DMS79 treated with DMSO at 0.1 percent for 48 hours (cell line): ENCODE measurements around the gene TEX11.
A peak's percentile ranks its signal among the peaks of the same experiment; 100 is the strongest.
"Not testable (repeated sequence)": the region's sequence is repeated elsewhere in the genome, so short reads cannot be mapped to it uniquely, and the experiment has no call there.

Experiments used
- DNase-seq: peaks from one replicate; lab custom pipeline; 2025; lab: John Stamatoyannopoulos, UW

Gene TEX11

DNA sequence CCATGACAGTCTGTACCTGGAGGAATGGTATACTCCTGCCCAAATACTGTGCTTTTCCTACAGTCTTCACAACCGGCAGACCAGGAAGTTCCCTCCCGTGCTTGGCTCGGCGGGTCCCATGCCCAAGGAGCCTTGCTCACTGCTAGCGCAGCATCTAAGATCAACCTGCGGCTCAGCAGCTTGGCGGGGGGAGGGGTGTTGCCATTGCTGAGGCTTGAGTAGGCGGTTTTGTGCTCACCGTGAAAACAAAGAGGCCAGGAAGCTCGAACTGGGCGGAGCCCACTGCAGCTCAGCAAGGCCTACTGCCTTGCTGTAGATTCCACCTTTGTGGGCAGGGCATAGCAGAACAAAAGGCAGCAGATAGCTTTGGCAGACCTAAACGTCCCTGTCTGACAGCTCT, 152.7 kb downstream of the TEX11 start:
- no peak for DNase-seq

DNA sequence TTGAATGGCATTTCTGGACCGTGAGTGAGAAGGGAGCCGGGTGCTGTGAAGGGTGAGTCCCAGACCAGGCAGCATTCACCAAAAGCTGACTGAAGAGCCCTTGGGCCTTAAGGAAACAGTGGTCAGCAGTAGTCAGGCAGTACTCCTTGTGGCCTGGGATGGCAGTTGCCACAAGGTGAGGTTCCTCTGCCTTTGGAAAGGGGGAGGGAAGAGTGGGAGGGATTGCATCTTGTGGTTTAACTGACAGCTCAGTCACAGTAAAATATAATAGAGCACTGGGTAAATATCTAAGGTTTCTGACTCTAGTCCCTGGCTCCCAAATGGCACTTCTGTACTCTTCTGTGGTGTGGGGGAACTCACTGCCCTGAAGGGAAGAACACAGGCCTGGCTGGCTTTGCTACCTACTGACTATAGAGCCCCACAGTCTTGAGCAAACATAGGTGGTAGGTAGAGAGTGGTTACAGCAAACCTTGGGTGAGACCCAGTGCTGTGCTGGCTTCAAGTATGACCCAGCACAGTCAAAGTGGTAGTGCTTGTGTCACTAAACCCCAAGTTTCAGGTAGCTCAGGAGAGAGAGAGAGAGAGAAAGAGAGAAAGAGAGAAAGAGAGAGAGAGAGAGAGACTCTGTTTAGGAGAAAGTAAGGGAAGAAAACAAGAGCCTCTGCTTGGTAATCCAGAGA, 154.2 kb downstream of the TEX11 start:
- no peak for DNase-seq

DNA sequence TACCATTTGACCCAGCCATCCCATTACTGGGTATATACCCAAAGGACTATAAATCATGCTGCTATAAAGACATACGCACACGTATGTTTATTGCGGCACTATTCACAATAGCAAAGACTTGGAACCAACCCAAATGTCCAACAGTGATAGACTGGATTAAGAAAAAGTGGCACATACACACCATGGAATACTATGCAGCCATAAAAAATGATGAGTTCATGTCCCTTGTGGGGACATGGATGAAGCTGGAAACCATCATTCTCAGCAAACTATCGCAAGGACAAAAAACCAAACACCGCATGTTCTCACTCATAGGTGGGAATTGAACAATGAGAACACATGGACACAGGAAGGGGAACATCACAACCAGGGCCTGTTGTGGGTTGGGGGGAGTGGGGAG, 174.7 kb downstream of the TEX11 start:
- not testable (repeated sequence) for DNase-seq

DNA sequence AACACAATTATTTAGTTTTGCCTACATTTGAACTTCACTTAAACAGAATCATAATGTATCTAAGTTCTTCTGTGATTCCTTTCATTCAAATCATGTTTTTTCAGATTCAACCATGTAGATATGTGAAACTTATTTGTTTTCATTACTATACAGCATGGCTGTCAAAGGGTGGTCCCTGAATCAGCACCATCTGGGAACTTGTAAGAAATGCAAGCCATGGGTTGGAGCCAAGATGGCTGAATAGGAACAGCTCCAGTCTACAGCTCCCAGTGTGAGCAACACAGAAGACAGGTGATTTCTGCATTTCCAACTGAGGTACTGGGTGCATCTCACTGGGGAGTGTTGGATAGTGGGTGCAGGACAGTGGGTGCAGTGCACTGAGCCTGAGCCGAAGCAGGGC, 180.6 kb downstream of the TEX11 start:
- not testable (repeated sequence) for DNase-seq

DNA sequence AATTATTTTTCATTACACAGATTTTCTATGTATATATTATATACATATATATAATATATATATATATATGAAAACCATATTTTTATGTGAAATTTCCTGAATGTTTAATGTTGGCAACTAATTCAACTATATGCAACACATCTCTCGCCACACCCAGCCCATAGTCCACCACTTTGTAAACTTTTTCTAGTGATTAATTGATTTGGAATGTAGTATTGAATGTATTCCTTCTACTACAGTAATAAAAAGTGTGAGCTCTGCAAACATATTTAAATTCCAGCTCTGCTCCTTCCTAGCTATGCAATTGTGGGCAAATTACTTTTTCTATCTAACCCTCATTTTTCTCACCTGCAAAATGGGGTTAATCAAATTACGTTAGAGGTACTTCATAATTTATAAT, 187.8 kb downstream of the TEX11 start:
- no peak for DNase-seq

DNA sequence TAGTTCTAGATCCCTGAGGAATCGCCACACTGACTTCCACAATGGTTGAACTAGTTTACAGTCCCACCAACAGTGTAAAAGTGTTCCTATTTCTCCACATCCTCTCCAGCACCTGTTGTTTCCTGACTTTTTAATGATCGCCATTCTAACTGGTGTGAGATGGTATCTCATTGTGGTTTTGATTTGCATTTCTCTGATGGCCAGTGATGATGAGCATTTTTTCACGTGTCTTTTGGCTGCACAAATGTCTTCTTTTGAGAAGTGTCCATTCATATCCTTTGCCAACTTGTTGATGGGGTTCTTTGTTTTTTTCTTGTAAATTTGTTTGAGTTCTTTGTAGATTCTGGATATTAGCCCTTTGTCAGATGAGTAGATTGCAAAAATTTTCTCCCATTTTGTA, 197.2 kb downstream of the TEX11 start:
- DNase-seq = not testable (repeated sequence)

DNA sequence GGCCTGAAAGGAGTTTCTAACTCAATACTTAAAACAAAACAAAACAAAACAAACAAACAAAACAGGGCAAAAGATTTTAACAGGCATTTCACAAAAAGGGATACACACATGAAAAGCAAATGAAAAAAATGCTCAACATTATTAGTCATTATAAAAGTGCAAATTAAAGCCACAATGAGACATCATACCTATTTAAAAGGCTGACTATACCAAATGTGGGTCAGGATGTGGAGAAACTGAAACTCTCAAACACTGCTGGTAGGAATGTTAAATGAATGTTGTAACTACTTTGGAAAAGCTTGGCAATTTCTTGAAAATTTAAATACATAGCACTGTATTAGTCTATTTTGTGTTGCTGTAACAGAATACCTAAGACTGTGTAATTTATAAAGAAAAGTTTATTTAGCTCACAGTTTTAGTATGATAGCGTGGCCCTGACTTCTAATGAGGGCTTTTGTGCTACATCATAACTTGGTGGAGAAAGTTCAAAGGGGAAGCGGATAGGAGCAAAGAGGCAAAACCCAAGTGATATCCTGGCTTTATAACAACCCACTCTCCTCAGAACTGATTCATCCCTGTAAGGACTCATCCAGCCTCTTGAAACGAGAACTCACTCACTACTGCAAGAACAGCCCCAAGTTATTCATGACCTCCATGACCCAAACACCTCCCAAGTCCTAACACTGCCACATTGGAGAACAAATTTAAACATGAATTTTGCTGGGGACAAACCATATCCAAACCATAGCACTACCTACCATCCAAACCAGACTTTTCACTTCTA, 214.0 kb downstream of the TEX11 start:
- no peak for DNase-seq

DNA sequence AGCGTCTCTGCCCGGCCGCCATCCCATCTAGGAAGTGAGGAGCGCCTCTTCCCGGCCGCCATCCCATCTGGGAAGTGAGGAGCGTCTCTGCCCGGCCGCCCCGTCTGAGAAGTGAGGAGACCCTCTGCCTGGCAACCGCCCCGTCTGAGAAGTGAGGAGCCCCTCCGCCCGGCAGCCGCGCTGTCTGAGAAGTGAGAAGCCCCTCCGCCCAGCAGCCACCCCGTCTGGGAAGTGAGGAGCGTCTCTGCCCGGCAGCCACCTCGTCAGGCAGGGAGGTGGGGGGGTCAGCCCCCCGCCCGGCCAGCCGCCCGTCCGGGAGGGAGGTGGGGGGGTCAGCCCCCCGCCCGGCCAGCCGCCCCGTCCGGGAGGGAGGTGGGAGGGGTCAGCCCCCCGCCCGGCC, 229.1 kb downstream of the TEX11 start:
- DNase-seq = not testable (repeated sequence)

DNA sequence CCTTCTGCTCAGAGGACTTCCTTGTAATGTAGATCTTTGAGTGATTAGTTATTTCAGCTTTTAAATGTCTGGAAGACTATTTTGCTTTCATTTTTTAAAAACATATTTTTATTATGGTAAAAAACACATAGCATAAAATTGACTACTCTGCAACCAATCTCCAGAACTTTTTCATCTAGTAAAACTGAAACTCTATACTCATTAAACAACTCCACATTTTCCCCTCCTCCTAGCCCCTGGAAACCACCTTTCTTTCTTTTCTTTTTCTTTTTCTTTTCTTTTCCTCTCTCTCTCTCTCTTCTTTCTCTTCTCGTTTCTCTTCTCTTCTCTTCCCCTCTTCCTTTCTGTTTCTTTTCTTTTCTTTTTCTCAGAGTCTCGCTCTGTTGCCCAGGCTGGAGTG, 233.2 kb downstream of the TEX11 start:
- no peak for DNase-seq

DNA sequence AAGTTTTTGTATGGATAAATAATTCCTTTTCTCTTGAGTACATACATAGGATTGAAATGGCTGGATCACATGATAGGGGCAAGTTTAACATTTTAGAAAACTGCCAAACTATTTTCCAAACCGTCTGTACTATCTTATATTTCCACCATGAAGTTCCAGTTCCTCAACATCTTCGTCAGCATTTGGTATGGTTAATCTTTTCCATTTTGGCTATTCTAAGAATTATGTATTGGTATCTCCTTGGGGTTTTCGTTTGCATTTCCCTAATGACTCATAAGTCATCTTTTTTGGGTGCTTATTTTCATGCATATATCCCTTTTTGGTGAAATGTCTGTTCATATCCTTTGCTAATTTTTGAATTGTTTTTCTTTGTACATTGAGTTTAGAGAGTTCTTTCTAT, 236.2 kb downstream of the TEX11 start:
- DNase-seq = no peak

DNA sequence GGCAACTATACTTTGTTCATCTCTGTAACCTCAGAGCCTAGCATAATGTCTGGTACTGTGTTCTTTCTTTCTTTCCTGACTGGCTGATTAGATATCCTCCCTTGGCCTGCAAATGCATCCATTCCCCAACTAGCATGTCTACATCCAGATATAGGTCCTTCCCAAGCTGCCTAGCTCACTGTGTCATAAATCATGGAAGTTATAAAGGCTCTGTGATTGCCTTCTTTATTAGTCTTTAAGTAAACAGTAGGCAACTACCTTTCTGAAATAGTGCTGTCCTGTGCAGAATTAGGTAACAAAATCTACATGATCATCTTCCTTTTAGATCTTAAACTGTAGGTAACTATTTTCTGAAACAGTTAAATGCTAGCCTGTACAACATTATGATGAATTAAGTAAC, 239.4 kb downstream of the TEX11 start:
- DNase-seq = no peak

DNA sequence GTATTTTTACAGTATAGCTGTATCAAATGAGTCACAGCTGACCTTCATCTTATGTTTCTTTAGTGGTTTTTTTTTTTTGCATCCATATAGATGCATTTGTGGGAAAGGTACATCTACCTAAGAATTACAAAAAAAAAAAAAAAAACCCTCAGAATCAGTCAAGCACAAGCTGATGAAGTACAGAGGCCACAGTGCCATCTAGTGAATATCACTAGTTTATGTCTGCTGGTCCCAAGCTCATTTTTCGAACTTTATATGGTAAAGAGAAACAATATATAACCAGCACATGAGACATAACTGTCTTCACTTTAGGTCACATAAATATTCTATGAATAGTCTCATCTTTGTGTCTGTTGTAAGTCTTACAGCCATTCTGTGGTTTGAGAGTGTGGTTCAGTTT, 243.8 kb downstream of the TEX11 start:
- peak; percentile 7 for DNase-seq

DNA sequence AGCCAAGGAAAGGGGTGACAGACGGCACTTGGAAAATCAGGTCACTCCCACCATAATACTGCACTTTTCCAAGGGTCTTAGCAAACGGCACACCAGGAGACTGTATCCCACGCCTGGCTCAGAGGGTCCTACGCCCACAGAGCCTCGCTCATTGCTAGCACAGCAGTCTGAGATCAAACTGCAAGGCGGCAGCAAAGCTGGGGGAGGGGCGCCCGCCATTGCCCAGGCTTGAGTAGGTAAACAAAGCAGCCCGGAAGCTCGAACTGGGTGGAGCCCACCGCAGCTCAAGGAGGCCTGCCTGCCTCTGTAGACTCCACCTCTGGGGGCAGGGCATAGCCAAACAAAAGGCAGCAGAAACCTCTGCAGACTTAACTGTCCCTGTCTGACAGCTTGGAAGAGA, 247.4 kb downstream of the TEX11 start:
- not testable (repeated sequence) for DNase-seq

DNA sequence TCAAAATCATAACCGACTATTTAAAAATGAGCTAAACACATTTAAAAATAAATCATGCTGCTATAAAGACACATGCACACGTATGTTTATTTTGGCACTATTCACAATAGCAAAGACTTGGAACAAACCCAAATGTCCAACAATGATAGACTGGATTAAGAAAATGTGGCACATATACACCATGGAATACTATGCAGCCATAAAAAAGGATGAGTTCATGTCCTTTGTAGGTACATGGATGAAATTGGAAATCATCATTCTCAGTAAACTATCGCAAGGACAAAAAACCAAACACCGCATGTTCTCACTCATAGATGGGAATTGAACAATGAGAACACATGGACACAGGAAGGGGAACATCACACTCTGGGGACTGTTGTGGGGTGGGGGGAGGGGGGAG, 251.0 kb downstream of the TEX11 start:
- DNase-seq = not testable (repeated sequence)

DNA sequence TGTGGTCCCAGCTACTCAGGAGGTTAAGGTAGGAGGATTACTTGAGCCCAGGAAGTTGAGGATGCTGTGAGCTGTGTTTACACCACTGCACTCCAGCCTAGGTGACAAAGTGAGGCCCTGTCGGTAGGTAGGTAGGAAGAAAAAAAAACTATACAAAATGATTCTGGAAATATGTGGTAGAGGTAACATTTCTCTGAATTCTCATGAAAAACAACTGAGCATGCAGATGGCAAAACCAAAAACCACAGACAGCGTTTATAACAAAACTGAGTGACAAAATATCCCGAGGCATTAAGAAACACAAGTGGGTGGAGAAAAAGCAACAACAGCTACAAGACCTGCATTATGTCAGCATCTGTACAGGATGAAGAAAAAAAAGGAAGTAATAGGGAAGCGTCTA, 252.2 kb downstream of the TEX11 start:
- DNase-seq = no peak

DNA sequence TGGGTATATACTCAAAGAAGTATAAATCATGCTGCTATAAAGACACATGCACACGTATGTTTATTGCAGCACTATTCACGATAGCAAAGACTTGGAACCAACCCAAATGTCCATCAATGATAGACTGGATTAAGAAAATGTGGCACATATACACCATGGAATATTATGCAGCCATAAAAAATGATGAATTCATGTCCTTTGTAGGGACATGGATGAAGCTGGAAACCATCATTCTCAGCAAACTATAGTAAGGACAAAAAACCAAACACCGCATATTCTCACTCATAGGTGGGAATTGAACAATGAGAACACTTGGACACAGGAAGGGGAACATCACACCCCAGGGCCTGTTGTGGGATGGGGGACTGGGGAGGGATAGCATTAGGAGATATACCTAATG, 260.6 kb downstream of the TEX11 start:
- DNase-seq = not testable (repeated sequence)

DNA sequence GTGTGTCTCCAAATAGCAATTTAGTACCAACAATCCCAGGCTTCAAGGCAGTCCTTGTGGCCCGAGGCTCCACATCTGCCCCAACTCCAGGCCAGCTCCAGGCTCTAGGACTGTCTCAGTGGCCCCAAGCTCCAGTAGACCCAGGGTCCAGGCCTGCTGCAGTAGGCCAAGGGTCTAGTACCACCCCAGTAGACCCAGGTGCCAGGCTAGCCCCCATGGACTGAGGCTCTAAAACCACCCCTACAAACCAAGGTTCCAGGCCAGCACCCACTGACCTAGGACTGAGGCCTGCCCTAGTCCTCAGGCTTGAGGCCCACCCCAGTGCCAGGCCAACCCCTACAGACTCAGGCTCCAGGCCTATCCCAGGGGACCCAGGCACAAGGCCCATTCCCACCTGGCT, 272.3 kb downstream of the TEX11 start:
- DNase-seq = no peak

DNA sequence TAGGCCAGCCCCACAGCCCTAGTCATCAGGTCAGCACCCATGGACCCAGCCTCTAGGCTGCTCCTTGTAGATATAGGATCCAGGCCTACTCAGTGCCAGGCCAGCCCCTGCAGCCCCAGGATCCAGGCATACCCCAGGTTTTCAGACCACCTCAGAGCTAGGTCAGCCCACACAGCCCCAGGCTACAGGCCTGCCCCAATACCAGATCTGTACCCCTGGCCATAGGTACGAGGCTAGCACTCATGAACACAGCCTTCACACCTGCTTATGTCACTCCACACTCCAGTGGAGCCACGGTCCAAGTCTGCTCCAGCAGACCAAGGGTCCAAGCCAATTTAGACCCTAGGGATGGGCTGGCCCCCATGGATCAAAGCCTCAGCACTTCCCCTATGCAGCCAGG, 272.8 kb downstream of the TEX11 start:
- no peak for DNase-seq

DNA sequence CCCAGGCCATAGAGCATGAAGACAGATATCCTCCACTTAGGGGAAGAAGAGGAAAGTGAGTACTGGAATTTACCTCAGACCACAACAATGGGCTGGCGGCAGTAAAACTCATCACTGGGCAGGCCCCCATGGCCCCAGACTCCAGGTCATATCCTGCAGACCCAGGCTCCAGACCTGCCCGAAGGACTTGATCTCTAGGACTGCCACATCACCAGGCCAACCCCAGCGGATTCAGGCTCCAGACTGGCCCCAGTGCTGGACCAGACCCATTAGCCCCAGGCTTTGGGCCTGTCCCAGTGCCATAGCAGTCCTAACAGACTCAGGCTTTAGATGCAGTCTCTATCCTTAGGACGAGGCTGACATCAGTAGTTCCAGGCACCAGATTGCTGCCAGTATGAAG, 273.3 kb downstream of the TEX11 start:
- no peak for DNase-seq

DNA sequence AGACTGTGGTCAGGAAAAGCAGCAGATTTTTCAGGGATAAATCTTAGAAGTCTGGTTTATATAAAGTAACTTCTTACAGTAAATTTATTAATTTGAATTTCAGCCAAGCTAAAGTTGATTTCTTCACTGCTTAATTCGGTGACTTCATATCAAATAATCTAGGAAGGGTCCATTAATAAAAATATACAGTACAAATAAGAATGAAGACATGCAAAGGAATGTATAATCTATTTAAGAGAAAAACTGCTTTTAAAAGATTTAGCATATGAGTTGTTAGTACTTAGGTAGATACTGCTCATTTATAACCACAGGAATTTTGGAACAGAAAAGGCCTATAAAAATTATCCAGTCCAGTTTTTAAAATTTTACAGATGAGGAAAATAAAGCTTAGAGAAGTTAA, 286.8 kb downstream of the TEX11 start:
- DNase-seq = no peak

DNA sequence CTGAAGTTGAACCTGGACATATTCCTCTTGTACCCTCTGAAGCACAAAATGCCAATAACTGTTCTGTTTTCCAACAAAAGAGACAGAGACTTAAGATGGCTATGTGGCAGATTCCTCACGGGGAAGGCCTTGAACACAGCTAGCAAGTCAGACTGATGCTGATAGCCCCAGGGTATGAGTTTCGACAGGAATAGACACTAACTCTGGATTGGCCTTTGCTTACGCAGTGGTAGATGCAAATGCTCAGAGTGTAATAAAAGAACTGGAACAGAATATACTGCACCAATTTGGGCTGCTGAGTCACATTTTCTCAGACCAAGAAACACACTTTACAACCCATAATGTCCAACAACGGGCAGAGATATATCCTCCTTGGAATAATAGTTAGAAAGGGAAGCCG, 290.0 kb downstream of the TEX11 start:
- no peak for DNase-seq

DNA sequence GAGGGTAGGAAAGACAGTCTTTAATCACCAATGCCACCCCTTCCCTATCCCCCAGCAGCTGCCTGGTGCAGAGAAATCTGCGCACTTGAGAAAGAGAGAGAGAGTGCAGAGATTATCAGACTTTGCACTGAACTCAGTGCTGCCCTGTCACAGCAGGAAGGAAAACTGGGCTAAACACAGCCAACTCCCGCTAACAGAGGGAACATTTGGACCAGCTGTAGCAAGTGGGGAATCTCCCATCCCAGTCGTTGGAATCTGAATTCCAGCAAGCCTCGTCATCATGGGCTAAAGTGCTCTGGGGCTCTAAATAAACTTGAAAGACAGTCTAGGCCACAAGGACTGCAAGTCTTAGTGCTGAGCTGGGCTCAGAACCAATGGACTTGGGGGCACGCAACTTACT, 295.2 kb downstream of the TEX11 start:
- DNase-seq = no peak

DNA sequence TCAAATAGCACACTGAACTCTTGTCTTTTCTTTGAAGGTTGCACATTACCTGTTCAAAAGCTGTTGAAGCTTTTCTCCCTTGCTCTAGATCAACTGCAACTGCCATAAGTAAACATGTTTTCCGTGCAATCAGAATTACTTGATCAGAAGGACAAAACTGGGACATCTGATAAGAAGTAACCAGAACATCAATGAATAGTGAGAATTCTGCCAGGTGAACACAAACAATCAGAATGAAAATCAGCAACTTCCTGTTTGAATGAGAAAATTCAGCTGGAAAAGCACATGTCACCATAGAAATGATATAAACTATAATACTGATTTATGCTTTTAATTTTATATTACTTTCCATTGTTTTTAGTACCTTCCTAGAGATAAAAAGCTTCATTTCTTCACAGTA, 303.2 kb downstream of the TEX11 start:
- no peak for DNase-seq

DNA sequence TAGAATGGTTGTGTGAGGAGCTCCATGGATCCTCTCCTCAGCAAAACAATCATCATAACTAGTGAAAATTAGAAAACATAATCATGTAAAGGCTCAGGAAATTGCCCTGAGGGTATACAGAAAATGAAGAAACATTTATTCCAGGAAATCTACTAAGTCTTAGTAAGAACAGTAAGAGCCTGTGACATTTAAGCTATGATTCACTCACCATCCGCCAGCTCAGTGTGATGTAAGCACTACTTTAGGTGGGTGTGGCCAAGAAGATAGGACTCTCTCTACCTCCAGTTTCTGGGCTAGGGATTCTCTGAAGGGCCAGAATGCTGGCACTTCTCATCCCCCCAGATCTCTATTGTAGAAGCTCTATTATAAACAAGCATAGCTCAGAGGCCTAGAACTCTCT, 316.4 kb downstream of the TEX11 start:
- no peak for DNase-seq
